ENCODE results near the gene IQGAP1. TPM values are rescaled to one million over a fixed set of nuclear protein-coding genes. Genes with fewer than 3 reads are reported as not detected.
"Not testable (repeated sequence)": the region's sequence is repeated elsewhere in the genome, so short reads cannot be mapped to it uniquely, and the experiment has no call there.

Gene IQGAP1
- total RNA-seq, 1 donor from 2014 or later: 210 TPM

GRCh38 chr15:90376789-90377188, 11.3 kb upstream of the IQGAP1 start:
- no peak for DNase-seq (ENCODE audit: low spot score)

GRCh38 chr15:90379263-90379662, 8.8 kb upstream of the IQGAP1 start:
- DNase-seq (ENCODE audit: low spot score): no peak

- DNase-seq (ENCODE audit: low spot score): no peak
Measured at GRCh38 chr15:90381515-90381914, 6.5 kb upstream of the IQGAP1 start.

DNA sequence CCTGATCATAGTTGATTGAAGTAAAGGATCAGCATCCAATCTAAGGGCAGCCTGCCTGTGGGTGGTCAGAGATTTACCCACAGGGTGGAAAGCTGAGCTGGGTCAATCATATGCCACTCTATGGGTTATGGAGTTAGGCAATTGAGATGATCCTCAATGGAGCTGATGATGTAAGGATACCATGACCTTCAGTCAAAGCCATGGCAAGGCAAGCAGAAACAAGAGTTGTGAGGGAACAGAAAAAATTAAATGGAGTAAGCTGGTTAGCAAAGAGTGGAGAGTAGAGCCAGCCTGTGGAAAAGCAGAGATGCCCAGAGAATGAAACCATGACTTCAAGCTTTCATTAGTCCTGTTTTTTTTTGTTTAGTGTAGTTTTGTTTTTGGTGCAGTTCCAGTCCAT, 5.7 kb upstream of the IQGAP1 start:
- no peak for DNase-seq (ENCODE audit: low spot score)

- no peak for DNase-seq (ENCODE audit: low spot score)
Measured at GRCh38 chr15:90386221-90386620, 1.8 kb upstream of the IQGAP1 start.

DNA sequence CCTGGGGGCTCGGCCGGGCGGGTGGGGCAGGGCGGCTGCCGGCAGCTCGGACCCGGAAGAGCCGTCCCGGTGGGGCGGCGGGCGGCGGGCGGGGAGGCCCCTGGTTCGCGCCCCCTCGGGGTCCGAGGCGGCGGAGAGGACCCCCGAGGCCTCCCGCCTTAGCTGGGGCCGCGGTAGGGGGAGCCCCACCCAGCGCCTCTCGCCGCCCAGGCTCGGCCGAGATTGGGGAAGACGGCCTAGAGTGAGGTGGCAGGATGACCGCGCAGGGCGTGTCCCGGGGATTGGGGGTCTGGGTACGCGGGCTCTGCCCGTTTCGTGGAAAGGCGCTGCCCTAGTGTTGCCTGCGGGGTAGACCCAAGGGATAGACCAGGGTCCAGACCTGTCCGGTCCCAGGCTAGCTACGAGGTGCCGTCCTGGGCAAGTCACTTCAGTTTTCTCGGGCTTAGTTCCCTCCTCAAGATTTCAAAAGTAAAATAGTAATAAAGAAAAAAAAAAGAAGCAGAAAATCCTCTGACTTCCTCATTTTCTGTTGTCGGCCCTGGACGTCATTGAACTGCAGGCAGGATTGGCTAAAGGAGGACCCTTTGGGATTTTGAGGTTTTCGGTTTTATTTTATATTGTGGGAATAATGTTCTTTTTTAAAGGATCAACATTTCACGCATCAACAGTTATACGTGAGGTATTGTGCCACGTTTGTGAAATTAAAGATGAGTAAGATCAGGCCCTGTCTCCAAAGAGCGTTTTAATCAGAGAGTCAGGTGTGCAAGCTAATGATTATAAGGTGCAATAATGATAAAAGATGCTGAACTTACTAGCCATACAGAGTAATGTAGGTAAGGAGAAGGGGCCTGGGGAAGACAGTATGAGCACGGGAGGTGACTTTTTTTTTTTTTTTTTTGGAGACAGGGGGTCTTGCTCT, 679 bp downstream of the IQGAP1 start:
- peak; percentile 91 for DNase-seq (ENCODE audit: low spot score)

DNA sequence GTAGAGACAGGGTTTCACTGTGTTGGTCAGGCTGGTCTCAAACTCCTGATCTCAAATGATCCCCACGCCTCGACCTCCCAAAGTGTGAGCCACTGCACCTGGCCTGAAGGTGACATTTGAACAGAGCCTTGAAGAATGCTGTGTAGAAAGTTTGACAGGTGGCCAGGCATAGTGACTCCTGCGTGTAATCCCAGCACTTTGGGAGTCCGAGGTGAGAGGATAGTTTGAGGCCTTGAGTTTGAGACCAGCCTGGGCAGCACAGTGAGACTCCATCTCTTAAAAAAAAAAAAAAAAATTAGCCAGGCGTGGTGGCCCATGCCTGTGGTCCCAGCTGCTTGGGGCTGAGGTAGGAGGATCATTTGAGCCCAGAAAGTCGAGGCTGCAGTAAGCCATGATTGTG, 1.5 kb downstream of the IQGAP1 start:
- DNase-seq (ENCODE audit: low spot score): no peak

- DNase-seq (ENCODE audit: low spot score): no peak
Measured at GRCh38 chr15:90393040-90393439, 5.0 kb downstream of the IQGAP1 start.

DNA sequence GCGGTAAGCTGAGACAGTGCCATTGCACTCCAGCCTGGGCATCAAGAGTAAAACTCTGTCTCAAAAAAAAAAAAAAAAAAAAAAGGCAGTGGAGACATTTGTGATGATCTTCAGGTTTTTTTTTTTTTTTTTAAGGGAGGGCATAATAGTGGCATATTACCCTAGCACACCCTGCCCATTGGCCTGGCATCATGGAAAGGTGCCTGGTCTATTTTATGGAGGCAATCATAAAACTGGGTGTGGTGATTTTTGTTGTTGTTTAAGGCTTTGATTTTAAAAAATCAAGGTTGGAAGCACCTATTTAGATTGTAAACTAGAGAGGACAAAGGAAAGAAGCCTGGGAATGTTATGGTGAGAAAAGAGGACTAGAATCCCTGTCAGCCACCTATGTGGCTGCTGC, 6.0 kb downstream of the IQGAP1 start:
- DNase-seq (ENCODE audit: low spot score): no peak

GRCh38 chr15:90394748-90395442, 6.9 kb downstream of the IQGAP1 start:
- no peak for DNase-seq (ENCODE audit: low spot score)

DNA sequence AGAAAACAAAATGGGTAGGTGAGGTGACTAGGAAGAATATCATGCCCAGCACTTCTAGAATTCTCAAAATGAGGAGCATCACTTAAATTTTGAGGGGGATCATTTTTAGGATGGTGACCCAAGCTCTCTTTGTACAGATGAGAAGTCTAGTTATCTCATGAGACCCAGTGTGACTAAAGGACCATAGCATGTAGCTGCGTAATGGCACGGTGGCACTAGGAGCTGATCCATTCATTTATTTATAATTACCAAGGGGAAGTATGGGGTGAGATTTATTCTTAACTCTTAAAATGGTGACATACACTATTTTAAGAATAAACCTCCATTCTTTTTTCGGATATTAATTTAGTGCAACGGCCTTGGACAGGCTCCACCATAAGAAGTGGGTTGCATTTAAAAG, 8.3 kb downstream of the IQGAP1 start:
- no peak for DNase-seq (ENCODE audit: low spot score)

DNA sequence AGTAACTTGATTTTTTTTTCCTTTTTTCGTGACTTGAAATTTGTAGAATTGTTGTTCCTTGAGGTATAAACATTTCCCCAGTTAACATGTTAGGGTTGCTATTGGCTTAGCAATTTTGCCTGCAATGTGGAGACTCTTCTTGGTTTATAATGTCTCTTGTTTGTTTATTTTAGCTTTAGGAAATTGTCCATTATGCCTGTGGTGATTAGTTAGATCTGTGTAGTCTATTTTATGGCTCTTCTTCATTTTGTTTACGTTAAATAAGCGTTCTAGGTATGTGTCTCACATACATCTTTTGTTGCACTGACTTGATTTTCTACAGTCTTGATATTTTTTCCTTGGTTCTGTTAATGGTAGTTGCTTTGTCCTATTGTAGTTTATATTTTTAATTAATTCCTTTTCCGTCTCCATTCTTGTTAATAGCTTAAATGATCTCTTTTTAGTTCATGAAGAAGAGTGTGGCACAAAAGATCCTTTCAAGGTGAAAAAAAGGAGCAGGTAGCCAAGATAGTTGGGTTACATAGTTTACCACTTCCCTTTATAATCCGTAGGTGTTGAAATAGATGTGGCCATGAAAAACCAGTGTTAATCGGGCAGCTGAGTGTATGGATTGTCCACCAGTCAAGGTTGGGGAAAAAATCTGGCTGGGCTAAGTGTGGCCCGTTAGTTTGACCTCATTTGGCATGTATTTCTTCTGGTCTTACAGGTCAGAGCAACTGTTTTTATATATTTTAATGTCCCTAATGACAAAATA, 12.1 kb downstream of the IQGAP1 start:
- no peak for DNase-seq (ENCODE audit: low spot score)

DNA sequence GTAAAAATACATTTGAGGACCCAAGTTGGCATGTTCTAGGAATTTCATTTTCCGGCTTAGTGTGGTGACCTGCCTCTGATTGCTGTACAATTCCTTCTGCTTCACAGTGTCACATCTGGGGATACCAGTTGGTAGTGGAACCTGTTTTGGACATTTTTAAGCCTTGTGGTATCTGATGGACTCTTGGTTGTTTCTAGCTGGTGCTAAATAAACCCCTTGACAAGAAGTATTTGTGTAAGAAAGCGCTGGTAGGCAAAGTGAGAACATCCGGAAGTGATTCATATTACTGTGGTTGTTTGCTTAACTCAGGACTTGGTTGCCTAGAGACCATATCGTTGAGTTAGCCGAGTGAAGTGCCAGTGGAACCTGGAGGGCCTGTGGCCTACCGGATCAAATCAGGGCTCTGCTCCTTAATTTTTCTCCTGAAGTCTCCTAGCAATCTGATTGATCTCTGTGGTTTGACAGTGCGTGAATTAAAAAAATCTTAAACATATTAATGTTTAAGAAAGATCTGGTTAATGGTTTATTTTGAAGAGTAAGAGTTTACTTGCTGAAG, 12.8 kb downstream of the IQGAP1 start:
- no peak for DNase-seq (ENCODE audit: low spot score)

DNA sequence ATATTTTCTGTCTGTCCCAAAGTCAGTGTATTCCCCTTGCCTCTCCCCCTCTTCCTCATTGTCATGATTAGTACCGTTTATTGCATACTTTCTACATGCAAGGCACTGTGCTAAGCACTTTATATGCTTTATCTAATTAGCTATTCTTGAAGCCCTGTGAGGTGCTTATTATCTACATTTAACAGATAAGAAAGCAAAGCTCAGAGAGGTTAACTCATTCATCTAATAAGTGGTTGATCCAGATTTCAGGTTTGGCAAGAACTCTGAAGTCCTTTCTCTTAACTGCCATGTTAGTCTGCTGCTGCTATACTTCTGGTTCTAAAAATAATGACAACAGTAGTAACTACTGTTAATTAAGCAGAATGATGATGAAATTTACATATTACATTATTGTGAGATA, 13.5 kb downstream of the IQGAP1 start:
- DNase-seq (ENCODE audit: low spot score): no peak

DNA sequence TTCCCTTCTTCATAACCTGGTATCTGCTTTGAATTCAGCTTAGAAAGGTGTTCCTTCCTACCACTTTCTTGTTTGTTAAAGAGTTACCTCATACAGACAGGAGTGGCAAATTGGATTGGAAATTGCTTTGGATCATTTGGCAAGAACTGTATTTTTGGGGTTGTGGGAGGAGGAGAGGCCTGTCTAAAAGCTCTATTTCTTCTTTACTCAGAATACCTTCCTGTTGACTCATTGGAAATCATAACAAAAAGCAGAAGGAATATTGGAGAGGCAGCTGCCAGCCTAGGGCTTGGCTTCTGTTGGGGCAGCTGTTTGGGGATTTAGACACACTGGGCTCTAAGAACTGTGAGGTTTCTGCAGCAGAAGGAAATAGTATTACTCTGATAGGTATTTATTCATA, 14.2 kb downstream of the IQGAP1 start:
- DNase-seq (ENCODE audit: low spot score): no peak

GRCh38 chr15:90402767-90403166, 14.7 kb downstream of the IQGAP1 start:
- no peak for DNase-seq (ENCODE audit: low spot score)

DNA sequence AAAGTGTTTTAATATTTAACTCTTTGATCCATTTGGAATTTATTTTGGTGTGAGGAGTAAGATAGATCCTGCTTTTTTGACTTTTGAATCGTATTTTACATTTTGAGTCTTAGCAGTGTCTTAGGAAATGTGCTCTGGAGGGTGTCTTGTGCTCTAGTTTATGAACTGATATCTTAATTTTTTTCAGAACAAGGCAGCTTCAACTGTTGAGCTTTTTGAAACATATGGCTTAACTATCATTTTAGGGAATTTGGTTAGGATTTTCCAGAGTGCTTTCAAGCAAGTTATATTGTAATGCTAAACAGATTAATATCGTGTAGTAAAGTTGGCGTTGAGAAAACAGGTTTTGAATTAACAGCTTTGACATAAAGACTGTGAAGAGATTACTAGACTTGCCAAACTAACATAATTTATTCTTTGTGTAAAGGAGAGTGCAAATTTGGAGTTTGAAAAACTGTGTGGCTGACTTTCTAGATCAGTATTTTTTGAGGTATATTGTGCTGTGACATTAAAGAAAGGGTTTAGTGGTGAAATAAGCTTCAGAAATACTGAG, 17.1 kb downstream of the IQGAP1 start:
- no peak for DNase-seq (ENCODE audit: low spot score)

DNA sequence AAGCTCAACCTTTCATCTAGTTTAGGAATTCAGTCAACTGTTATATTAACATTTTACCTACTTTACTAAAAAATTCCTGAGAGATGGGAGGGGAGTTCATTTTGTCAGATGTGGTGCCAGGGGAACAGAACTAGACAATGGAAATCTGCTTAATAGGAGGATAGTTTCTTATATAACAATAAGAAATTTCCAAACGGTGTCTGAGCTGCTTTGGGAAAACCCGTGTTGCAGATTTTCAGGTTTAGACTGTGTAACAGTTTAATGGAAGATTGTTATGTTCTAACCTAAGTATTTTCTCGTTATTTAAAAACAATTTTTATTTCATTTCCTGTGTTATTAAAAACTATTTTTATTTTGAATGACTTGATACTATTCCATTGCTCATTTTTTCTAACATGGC, 19.3 kb downstream of the IQGAP1 start:
- no peak for DNase-seq (ENCODE audit: low spot score)

GRCh38 chr15:90407871-90408317, 19.9 kb downstream of the IQGAP1 start:
- DNase-seq (ENCODE audit: low spot score): no peak

- no peak for DNase-seq (ENCODE audit: low spot score)
Measured at GRCh38 chr15:90408657-90409056, 20.6 kb downstream of the IQGAP1 start.

GRCh38 chr15:90409587-90409986, 21.5 kb downstream of the IQGAP1 start:
- DNase-seq (ENCODE audit: low spot score): not testable (repeated sequence)
